WERI-Rb-1 (cell line): ENCODE measurements around the gene DZIP3.
A peak's percentile ranks its signal among the peaks of the same experiment; 100 is the strongest.

ENCODE experiments used
- DNase-seq: peaks from one replicate; pipeline ENCODE4 v3.0.0-alpha.2; 2020
- H3K27ac ChIP-seq: fragments of 250-450 bp; sonication (Bioruptor Pico); 2 replicates; pipeline ENCODE4 v1.5.1; 2020; ENCODE audit warnings: mild to moderate bottlenecking, moderate library complexity
- H3K27me3 ChIP-seq: fragments of 250-450 bp; sonication (Bioruptor Pico); 2 replicates; pipeline ENCODE4 v1.5.1; 2021; ENCODE audit warnings: mild to moderate bottlenecking, low read depth, moderate library complexity; ENCODE audit not compliant: insufficient read depth, severe bottlenecking
- H3K36me3 ChIP-seq: fragments of 250-450 bp; sonication (Bioruptor Pico); 2 replicates; pipeline ENCODE4 v1.5.1; 2020; ENCODE audit warnings: mild to moderate bottlenecking, moderate library complexity
- H3K4me3 ChIP-seq: 2 replicates; pipeline ENCODE4 v1.5.1; 2011; ENCODE audit warnings: low read depth, mild to moderate bottlenecking, control low read depth, low read length
- H3K9me3 ChIP-seq: fragments of 250-450 bp; sonication (Bioruptor Pico); 2 replicates; pipeline ENCODE4 v1.5.1; 2021; ENCODE audit warnings: mild to moderate bottlenecking, moderate library complexity; ENCODE audit not compliant: severe bottlenecking
- TF ChIP-seq, protein P1 (sequence below): IDR thresholded peaks from 2 replicates; pipeline ENCODE4 v1.5.1; 2011; ENCODE audit warnings: low read depth, mild to moderate bottlenecking, control low read depth, inconsistent platforms, low read length

DZIP3 gene

DNA sequence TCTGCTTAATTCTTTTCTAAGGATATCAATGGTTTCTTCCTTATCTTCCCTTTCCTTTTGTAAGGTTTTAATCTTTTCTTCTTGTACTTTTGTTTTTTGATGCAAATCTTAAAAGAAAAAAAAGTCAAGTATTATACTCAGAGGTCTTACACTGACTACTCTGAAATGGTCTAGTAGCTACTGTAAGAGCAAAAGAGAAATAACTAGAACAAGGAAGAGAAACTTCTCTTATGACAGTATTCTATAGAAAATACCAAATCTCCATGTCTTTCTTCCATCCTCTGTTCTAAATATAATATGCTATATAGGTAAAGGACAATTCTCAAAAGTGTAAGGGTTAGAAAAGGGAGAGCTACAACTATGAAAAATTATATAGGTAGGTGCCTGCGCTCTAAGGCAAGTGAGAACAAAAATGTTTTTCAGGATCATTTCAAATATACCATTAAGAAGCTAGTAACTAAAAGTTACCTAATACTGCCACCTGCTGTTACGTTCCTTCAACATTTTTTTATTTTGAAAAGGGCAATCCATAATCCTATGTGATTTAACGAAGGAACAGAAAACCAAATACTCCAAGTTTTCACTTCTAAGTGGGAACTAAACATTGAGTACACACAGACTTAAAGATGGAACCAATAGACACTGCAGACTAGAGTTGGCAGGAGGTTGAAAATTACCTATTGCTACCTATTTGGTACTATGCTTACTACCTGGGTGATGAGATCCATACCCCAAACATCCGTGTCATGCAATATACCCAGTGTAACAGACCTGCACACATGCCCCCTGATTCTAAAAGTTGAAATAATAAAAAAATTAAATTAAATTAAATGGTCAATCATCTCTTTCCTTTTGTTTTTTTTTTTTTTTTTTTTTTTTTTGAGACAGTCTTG, 37.0 kb upstream of the DZIP3 start:
- TF ChIP-seq, protein P1, sequence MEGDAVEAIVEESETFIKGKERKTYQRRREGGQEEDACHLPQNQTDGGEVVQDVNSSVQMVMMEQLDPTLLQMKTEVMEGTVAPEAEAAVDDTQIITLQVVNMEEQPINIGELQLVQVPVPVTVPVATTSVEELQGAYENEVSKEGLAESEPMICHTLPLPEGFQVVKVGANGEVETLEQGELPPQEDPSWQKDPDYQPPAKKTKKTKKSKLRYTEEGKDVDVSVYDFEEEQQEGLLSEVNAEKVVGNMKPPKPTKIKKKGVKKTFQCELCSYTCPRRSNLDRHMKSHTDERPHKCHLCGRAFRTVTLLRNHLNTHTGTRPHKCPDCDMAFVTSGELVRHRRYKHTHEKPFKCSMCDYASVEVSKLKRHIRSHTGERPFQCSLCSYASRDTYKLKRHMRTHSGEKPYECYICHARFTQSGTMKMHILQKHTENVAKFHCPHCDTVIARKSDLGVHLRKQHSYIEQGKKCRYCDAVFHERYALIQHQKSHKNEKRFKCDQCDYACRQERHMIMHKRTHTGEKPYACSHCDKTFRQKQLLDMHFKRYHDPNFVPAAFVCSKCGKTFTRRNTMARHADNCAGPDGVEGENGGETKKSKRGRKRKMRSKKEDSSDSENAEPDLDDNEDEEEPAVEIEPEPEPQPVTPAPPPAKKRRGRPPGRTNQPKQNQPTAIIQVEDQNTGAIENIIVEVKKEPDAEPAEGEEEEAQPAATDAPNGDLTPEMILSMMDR, result 0 out of 2 replicates have a peak, but pooled peaks have one; percentile 4
- Histone ChIP-seq H3K9me3 (no peaks in the 10 kb centered on the region), H3K27me3 (no peaks in the 10 kb centered on the region), H3K4me3 (no peak overlapping the region), H3K36me3 (peaks cover 59% of the 10 kb centered on the region), H3K27ac (no peak overlapping the region)
- DNase-seq, result no peak

DNA sequence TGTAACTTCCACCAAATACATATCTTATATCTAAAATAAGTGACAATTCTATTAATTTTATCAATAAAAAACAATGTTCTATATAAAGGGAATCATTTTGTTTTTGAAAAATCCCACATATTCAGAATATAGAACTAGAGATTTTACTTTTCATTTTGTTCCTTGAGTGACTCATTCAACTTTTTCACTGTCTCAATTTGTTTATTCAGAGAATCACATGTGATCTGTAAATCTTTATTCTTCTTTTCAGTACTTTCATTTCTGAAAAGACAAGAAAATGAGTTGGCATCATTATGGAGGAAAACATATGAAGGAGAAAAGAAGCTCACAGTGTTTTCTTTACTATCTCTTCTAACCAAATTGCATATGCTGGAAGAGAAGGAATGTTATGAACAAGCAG, 35.3 kb upstream of the DZIP3 start:
- Histone ChIP-seq H3K27me3 (no peaks in the 10 kb centered on the region), H3K27ac (no peak overlapping the region), H3K9me3 (no peaks in the 10 kb centered on the region), H3K36me3 (peaks cover 69% of the 10 kb centered on the region), H3K4me3 (no peak overlapping the region)
- no peak for DNase-seq
- TF ChIP-seq, protein P1, result no peak

DNA sequence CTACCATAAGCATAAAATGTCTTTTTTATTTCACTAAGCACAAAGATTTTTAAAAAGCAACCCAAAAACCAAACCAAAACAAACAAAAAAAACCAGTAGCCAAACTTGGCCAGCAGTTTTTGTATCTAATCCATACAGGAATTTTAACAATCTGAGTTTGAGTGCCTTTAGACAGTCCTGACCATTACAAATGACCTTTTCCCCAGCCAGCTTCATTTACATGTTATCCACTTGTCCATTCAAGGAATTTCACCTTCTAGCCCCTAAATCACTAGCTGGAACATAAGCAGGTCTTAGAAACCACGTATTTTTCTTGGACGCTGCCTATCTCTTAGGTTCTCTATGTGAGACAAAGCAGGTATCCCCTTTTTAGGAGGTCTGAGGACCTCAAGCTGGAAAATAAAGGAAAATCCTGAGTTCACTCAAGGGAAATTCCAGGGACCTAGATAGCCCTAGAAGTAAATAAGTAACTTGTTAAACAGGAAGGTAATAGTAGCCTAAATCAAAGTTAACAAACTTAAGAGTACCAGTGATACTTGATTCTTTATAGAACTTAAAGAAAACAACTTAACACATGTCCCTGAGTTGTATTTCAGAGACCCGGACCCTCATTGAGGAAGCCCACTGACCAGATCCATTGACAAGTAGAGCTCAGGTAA, 34.5 kb upstream of the DZIP3 start:
- no peaks in the 10 kb centered on the region for H3K27me3 ChIP-seq
- peaks cover 77% of the 10 kb centered on the region for H3K36me3 ChIP-seq
- TF ChIP-seq, protein P1, result no peak
- no peaks in the 10 kb centered on the region for H3K9me3 ChIP-seq
- no peak overlapping the region for H3K27ac ChIP-seq
- no peak overlapping the region for H3K4me3 ChIP-seq
- no peak for DNase-seq

DNA sequence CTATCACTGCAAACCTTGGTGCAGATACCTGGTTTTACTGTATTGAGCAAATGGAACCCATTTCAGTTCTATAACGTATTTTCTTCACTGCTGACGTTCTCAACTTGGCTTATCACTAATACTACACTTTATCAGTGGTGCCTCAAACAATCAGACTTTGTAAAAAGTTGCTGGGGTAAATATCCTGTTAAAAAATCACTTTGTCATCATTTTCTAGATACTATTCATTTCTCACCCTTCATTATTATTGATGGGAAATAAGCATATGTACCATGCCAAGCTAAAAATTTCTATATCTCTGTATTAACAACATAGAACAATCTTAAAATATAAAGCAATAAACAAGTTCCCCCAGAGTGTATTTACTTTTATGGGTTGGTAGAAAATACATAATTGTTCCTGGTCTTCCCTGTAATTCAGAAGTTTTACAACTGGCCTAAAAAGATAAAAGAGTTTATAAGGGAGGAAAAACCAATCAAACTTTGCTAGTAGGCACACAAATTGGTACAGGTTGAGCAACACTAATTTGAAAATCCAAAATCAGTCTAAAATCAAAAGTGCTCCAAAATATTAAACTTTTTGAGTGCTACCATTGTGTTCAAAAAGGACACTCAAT, 33.4 kb upstream of the DZIP3 start:
- H3K27ac ChIP-seq, result no peak overlapping the region
- no peaks in the 10 kb centered on the region for H3K27me3 ChIP-seq
- TF ChIP-seq, protein P1, result no peak
- DNase-seq, result no peak
- no peaks in the 10 kb centered on the region for H3K9me3 ChIP-seq
- peaks cover 76% of the 10 kb centered on the region for H3K36me3 ChIP-seq
- no peak overlapping the region for H3K4me3 ChIP-seq

DNA sequence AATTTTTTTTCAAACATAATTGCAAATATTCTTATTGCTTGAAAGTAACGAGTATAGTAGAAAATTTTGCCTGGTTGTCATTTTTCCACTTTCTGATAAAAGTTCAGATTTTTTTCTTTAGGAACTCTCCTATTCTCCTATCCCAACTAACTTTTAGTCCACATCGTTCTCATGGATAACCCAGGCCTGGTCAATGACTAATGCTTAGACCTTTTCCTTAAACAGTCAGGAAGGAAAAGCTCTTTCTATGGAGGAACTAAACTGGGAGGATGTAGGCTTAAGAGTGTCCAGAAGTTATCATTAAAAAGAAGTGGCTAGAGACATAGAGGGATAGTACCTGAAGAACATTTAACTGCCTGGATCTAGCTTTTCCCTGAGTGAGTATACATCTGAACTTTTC, 27.0 kb upstream of the DZIP3 start:
- no peaks in the 10 kb centered on the region for H3K9me3 ChIP-seq
- no peak for DNase-seq
- H3K36me3 ChIP-seq, result peaks cover 32% of the 10 kb centered on the region
- no peak overlapping the region for H3K27ac ChIP-seq
- no peak overlapping the region for H3K4me3 ChIP-seq
- H3K27me3 ChIP-seq, result no peaks in the 10 kb centered on the region
- TF ChIP-seq, protein P1, result no peak
